Esophagus muscularis mucosa (tissue), 4 donors: Measurements from ENCODE around the gene PRND. TPM values are rescaled to one million over a fixed set of nuclear protein-coding genes. Genes with fewer than 3 reads are reported as not detected.

Experiments used
- DNase-seq: peaks from one replicate; pipeline ENCODE4 v3.0.0-alpha.2; 2017; ENCODE audit errors: extremely low spot score
- H3K27ac ChIP-seq, 4 donors: fragments of 200-600 bp; sonication (generic); replicated peaks in 1 of 4; 1 replicate in 3 of 4; 2 replicates in 1 of 4; pipeline ENCODE4 v1.5.1; 2016 to 2019; ENCODE audit warnings: mild to moderate bottlenecking in 1 of 4
- H3K27me3 ChIP-seq, 4 donors: fragments of 200-600 bp; sonication (generic); one replicate each; pipeline versions ENCODE4 v1.5.1 to v1.6.0; 2016 to 2019
- H3K36me3 ChIP-seq, 4 donors: fragments of 200-600 bp; sonication (generic); one replicate each; pipeline ENCODE4 v1.5.1; 2016 to 2019
- H3K4me1 ChIP-seq, 4 donors: fragments of 200-600 bp; sonication (generic); one replicate each; pipeline ENCODE4 v1.5.1; 2016 to 2019
- H3K4me3 ChIP-seq, 4 donors: fragments of 200-600 bp; sonication (generic); 1 replicate in 2 of 4; 2 replicates in 2 of 4; pipeline ENCODE4 v1.5.1; 2016 to 2019; ENCODE audit warnings: mild to moderate bottlenecking in 4 of 4, moderate library complexity in 1 of 4
- H3K9me3 ChIP-seq, 4 donors: fragments of 200-600 bp; sonication (generic); 1 replicate in 3 of 4; 2 replicates in 1 of 4; pipeline ENCODE4 v1.5.1; 2016 to 2019
- EP300 ChIP-seq: sonication (generic); formaldehyde crosslinking; IDR thresholded peaks from one replicate; pipeline ENCODE4 v1.6.1; 2017; ENCODE audit warnings: antibody characterized with exemption
- POLR2A ChIP-seq: fragments of 450-650 bp; IDR thresholded peaks from one replicate; pipeline ENCODE4 v1.6.1; 2017; ENCODE audit warnings: antibody characterized with exemption, moderate library complexity, mild to moderate bottlenecking, low read depth
- POLR2AphosphoS5 ChIP-seq, 2 donors: sonication (generic); formaldehyde crosslinking; IDR thresholded peaks; one replicate each; pipeline ENCODE4 v1.6.1; 2017; ENCODE audit warnings: antibody characterized with exemption in 2 of 2
- WGBS: methylation state at CpG from one replicate; pipeline ENCODE4 v1.1.5; 2018; 5-methylcytosine and 5-hydroxymethylcytosine counted together
- intact Hi-C: fragments of 100-400 bp; cut with DNase I; formaldehyde crosslinking; loops from one replicate; pipeline ENCODE4 v1.15.1; 2023
- total RNA-seq, 4 donors: library from RNA; depleted of rRNA; stranded (reverse); fragments of >200 nt; gene quantifications; one replicate each; pipeline versions ENCODE4 v1.1.0 to v1.2.1, GENCODE V29; 2016
- TF ChIP-seq, protein P1 (sequence below), 3 experiments: fragments of 200-600 bp in 2 of 3; fragments of 450-650 bp in 1 of 3; sonication (generic) in 2 of 3; IDR thresholded peaks; one replicate each; pipeline ENCODE4 v1.5.1; 2017 to 2019; ENCODE audit warnings: antibody characterized with exemption in 3 of 3, mild to moderate bottlenecking in 2 of 3, moderate library complexity in 1 of 3

Gene PRND
- total RNA-seq, 4 donors from 2014 or later = not detected

DNA sequence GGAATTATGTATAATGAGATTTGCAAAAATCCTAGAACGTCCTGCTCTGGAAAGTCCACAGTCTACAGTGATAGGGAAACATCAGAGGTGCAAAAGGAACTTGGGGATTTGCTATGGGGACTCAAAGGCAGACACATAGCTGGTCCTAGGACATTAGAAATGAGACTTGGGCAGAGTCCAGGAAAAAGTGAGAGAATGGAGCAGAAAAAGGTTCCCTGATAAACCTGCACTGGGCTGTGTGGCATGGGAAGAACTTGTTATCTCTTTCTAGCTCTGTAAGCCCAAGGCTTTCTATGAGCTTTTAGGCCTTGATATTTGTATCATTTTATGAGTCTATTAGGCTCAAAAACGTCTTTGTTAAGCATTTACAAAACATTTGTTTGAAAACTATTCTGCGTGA lies 15.2 kb downstream of the PRND start:
- H3K27me3 ChIP-seq = peaks cover 0 to 17% (median 0%) of the 10 kb centered on the region in 4 donors
- no peak for DNase-seq
- H3K36me3 ChIP-seq = no peaks in the 10 kb centered on the region
- TF ChIP-seq, protein P1, sequence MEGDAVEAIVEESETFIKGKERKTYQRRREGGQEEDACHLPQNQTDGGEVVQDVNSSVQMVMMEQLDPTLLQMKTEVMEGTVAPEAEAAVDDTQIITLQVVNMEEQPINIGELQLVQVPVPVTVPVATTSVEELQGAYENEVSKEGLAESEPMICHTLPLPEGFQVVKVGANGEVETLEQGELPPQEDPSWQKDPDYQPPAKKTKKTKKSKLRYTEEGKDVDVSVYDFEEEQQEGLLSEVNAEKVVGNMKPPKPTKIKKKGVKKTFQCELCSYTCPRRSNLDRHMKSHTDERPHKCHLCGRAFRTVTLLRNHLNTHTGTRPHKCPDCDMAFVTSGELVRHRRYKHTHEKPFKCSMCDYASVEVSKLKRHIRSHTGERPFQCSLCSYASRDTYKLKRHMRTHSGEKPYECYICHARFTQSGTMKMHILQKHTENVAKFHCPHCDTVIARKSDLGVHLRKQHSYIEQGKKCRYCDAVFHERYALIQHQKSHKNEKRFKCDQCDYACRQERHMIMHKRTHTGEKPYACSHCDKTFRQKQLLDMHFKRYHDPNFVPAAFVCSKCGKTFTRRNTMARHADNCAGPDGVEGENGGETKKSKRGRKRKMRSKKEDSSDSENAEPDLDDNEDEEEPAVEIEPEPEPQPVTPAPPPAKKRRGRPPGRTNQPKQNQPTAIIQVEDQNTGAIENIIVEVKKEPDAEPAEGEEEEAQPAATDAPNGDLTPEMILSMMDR (IDR thresholded peaks at IDR 0.05) = no peak
- H3K9me3 ChIP-seq = no peaks in the 10 kb centered on the region
- intact Hi-C loops = no loop called here
- no peak overlapping the region for H3K27ac ChIP-seq
- 63% methylated on average over 3 of the region's 3 CpGs for WGBS
- no peak overlapping the region for H3K4me3 ChIP-seq
- no peaks in the 10 kb centered on the region for H3K4me1 ChIP-seq

DNA sequence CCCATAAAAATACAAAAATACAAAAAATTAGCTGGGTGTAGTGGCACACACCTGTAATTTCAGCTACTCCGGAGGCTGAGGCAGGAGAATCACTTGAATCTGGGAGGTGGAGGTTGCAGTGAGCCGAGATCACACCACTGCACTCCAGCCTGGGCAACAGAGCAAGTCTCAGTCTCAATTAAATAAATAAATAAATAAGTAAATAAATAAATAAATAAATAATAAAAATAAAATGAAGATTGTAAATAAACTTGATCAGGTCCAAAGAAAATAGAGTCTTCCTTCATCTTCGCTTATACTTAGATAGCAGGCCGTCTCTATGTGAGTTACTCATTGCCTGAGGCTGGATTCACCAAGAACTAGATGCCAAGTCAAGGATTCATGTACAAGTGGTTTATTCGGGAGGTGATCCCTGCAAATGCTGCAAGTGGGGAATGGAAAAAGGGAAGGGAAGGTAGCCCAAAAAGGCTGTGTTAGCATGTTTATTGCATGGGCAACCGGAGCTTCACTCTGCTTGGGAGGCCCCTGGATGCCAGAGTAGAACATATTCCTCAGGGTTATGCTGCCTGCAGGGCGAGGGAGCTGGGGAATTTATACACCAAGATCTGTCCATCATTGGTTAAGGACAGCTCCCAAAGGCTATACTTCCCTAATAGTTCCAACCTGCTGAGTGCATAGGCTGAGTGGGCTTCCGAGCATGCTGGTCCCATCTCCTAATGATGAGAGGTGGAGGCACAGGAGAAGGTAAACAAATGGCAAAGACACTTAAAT lies 16.3 kb downstream of the PRND start:
- Histone ChIP-seq H3K4me3 (no peak overlapping the region), H3K27ac (no peak overlapping the region), H3K27me3 (peaks cover 0 to 6% (median 0%) of the 10 kb centered on the region in 4 donors), H3K9me3 (no peaks in the 10 kb centered on the region), H3K4me1 (no peaks in the 10 kb centered on the region), H3K36me3 (no peaks in the 10 kb centered on the region)
- WGBS = 91% methylated on average over 8 of the region's 8 CpGs
- DNase-seq = no peak
- TF ChIP-seq POLR2A (no peak), EP300 (no peak), POLR2AphosphoS5 (IDR thresholded peaks at IDR 0.05) (no peak)
- TF ChIP-seq, protein P1 (IDR thresholded peaks at IDR 0.05) = no peak
- intact Hi-C loops = no loop called here

DNA sequence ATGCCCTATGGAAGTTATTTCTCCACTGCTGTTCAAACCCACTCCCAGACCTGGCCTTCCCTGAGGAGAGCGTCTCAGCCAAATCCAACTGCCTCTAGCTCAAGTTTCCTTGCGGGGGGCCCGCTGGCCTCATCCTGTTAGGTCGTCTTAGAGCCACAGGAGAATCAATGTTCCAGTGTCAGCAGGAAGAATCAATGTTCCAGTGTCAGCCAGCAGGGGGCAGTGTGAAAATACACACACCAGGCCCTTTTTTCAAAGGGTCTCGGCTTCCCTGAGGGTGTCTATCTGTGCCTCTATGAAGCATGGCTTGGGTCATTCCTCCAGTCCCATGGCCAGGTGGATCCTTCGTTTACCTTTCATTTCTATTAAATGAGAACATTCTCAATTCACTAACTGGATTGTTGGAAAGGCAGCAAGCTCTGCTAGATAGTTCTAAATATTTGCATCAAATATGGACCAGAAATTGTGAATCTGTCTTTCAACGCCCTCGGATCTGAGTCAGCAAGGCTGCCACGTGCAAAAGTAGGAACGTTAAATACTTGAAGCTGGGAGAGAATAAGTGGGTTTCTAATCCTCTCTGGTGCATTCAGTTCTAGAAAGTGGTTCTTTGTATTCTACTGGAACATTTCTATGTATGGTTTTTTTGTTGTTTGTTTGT lies 19.2 kb downstream of the PRND start:
- TF ChIP-seq POLR2A (no peak), EP300 (no peak), POLR2AphosphoS5 (IDR thresholded peaks at IDR 0.05) (no peak)
- TF ChIP-seq, protein P1 (IDR thresholded peaks at IDR 0.05) = peak; percentile 35 to 73 (median 59)
- 27% methylated on average over 10 of the region's 10 CpGs for whole genome bisulfite sequencing
- no peaks in the 10 kb centered on the region for H3K9me3 ChIP-seq
- no peaks in the 10 kb centered on the region for H3K36me3 ChIP-seq
- H3K4me1 ChIP-seq = no peaks in the 10 kb centered on the region
- intact Hi-C loops = no loop called here
- DNase-seq = no peak
- H3K27me3 ChIP-seq = peaks cover 0 to 6% (median 0%) of the 10 kb centered on the region in 4 donors
- no peak overlapping the region for H3K4me3 ChIP-seq
- no peak overlapping the region for H3K27ac ChIP-seq

DNA sequence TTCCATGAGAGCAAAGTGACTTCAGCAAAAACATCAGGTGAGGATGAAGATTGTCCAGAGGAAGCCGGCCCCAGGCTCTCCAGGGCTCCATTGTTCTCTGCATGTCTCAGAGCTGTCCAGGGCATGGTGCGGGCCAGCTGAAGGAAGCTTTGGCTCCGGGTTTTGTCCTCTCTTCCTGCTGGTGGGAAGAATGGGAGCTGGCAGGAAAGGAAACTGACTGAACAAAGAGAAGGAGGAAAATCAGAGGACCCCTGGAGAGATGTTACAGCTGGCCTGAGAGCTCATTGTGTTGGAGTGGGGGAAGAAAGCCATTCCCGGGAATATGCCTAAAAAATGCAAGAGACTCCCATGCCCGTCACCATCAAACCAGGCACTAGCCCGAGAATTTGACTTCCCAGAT lies 27.1 kb downstream of the PRND start:
- H3K4me3 ChIP-seq = no peak overlapping the region
- no peak for DNase-seq
- intact Hi-C loops = no loop called here
- TF ChIP-seq EP300 (no peak), POLR2AphosphoS5 (IDR thresholded peaks at IDR 0.05) (no peak), POLR2A (no peak)
- TF ChIP-seq, protein P1 (IDR thresholded peaks at IDR 0.05) = no peak
- WGBS = 38% methylated on average over 6 of the region's 6 CpGs
- H3K4me1 ChIP-seq = no peaks in the 10 kb centered on the region
- peaks cover 0 to 9% (median 2%) of the 10 kb centered on the region in 4 donors for H3K9me3 ChIP-seq
- no peaks in the 10 kb centered on the region for H3K27me3 ChIP-seq
- H3K27ac ChIP-seq = no peak overlapping the region
- no peaks in the 10 kb centered on the region for H3K36me3 ChIP-seq
